ENCODE data around the gene FGFR3. TPM values are rescaled to one million over a fixed set of nuclear protein-coding genes. Genes with fewer than 3 reads are reported as not detected.

FGFR3 gene
- total and polyA plus RNA-seq, 9 of the 15 experiments (the other 6 are each of a cell fraction or from before 2014, with no cell fraction given): 1.2 to 60.4 (median 12.7) TPM

DNA sequence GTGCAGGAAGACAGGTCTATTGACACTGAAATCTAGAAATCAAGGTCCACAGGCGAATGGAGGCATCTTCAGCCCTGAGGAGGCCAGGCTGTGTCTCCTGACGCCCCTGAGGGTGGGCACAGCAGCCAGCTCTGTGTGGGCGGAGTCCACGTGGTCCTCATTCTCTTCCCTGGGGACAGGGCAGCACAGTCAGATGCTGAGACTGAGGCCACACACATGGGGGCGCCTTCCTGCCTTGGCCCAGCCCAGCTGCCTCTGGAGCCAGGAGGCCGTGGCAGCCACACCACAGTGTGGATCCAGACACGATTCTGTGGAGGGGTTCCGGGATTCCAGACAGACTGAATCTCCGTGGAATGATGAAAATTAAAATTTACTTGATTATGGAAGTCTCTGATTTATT, 20.8 kb downstream of the FGFR3 start:
- Histone ChIP-seq H3K27ac (ENCODE audit: extremely low read depth, low read depth, low read length) (no peak overlapping the region), H3K79me2 (ENCODE audit: control insufficient read depth, insufficient read depth, low read length) (no peaks in the 10 kb centered on the region), H3K9me3 (replicated peaks; ENCODE audit: control insufficient read depth, insufficient read depth, low read depth, low read length) (no peaks in the 10 kb centered on the region), H3K4me1 (replicated peaks in 1 of 2; ENCODE audit: control insufficient read depth in 2 of 2, insufficient read depth in 2 of 2, low read length in 2 of 2) (peaks cover 0 to 24% of the 10 kb centered on the region in 2 experiments; a peak in 2 of 5 replicates), H3K9me1 (ENCODE audit: control insufficient read depth, insufficient read depth, low read length) (peaks cover 3% of the 10 kb centered on the region), H2AFZ (ENCODE audit: low read depth, low read length) (no peak overlapping the region), H3K9ac (ENCODE audit: insufficient read depth in 1 of 2, low read depth in 2 of 2, low read length in 2 of 2) (no peak overlapping the region), H3K27me3 (ENCODE audit: control insufficient read depth in 2 of 2, insufficient read depth in 2 of 2, low read length in 2 of 2) (no peaks in the 10 kb centered on the region), H4K20me1 (replicated peaks; ENCODE audit: control insufficient read depth, insufficient read depth, low read length) (no peaks in the 10 kb centered on the region; the same call in 1 of the 2 replicates), H3K4me2 (ENCODE audit: insufficient read depth, low read length) (no peak overlapping the region), H3K36me3 (ENCODE audit: control insufficient read depth, insufficient read depth, low read length) (peaks cover 65% of the 10 kb centered on the region; the same call in 2 of the 3 replicates), H3K4me3 (no peak overlapping the region)
- in situ Hi-C loops (cut with MboI) (loop anchor here (5.0 kb wide), 1 partner anchor 72 kb away; no protein-coding TSS in a partner anchor), intact Hi-C loops (cut with micrococcal nuclease) (loop anchor here (5.0 kb wide), 2 partner anchors 83 to 98 kb away; no protein-coding TSS in a partner anchor)
- ATAC-seq (peak; percentile 35), DNase-seq (ENCODE audit: extremely low read depth in 1 of 4, low spot score in 3 of 4) (peak in 1 of 4 experiments; percentile 20), FAIRE-seq (no peak)
- CTCF ChIA-PET (ENCODE audit: low intra/inter-chr PET ratio): interaction anchor here (0.7 to 1.0 kb wide), 2 partner anchors 65 to 96 kb away, joined by 3 read pairs; no protein-coding TSS in a partner anchor
- no TSS peak for BruUV-seq (replicated peaks)
- POLR2A ChIA-PET: interaction anchor here (0.6 kb wide), 1 partner anchor 9 kb away, joined by 3 read pairs; no protein-coding TSS in a partner anchor
- 64% methylated on average over 9 of the region's 9 CpGs for whole genome bisulfite sequencing (ENCODE audit: insufficient coverage, low coverage, missing lambda C conversion rate)
- TF ChIP-seq KLF6 (CRISPR knock-in tag; IDR thresholded peaks at IDR 0.05; ENCODE audit: borderline replicate concordance) (no peak), NR2C2 (CRISPR knock-in tag; IDR thresholded peaks at IDR 0.05) (no peak), NR2C2 (tag; IDR thresholded peaks at IDR 0.05) (no peak), STAG1 (CRISPR knock-in tag; IDR thresholded peaks at IDR 0.05; ENCODE audit: borderline replicate concordance) (0 out of 2 replicates have a peak, but pooled peaks have one; percentile 28), CSDE1 (IDR thresholded peaks at IDR 0.05) (no peak), MTA3 (IDR thresholded peaks at IDR 0.05; ENCODE audit: borderline replicate concordance) (no peak), ZNF12 (CRISPR knock-in tag; IDR thresholded peaks at IDR 0.05) (no peak), FIP1L1 (IDR thresholded peaks at IDR 0.05; ENCODE audit: low read depth, low read length, poor library complexity, severe bottlenecking) (no peak), TAF1 (IDR thresholded peaks at IDR 0.05; ENCODE audit: control insufficient read depth, extremely low read depth, insufficient read depth, low read length, severe bottlenecking) (no peak)
- TF ChIP-seq, protein P1, sequence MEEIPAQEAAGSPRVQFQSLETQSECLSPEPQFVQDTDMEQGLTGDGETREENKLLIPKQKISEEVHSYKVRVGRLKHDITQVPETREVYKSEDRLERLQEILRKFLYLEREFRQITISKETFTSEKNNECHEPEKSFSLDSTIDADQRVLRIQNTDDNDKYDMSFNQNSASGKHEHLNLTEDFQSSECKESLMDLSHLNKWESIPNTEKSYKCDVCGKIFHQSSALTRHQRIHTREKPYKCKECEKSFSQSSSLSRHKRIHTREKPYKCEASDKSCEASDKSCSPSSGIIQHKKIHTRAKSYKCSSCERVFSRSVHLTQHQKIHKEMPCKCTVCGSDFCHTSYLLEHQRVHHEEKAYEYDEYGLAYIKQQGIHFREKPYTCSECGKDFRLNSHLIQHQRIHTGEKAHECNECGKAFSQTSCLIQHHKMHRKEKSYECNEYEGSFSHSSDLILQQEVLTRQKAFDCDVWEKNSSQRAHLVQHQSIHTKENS (CRISPR knock-in tag; IDR thresholded peaks at IDR 0.05): no peak
- TF ChIP-seq, protein P2, sequence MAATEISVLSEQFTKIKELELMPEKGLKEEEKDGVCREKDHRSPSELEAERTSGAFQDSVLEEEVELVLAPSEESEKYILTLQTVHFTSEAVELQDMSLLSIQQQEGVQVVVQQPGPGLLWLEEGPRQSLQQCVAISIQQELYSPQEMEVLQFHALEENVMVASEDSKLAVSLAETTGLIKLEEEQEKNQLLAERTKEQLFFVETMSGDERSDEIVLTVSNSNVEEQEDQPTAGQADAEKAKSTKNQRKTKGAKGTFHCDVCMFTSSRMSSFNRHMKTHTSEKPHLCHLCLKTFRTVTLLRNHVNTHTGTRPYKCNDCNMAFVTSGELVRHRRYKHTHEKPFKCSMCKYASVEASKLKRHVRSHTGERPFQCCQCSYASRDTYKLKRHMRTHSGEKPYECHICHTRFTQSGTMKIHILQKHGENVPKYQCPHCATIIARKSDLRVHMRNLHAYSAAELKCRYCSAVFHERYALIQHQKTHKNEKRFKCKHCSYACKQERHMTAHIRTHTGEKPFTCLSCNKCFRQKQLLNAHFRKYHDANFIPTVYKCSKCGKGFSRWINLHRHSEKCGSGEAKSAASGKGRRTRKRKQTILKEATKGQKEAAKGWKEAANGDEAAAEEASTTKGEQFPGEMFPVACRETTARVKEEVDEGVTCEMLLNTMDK (IDR thresholded peaks at IDR 0.05; ENCODE audit: borderline replicate concordance, insufficient read depth, low read depth, low read length, poor library complexity, severe bottlenecking): peak; percentile 66
- TF ChIP-seq, protein P3, sequence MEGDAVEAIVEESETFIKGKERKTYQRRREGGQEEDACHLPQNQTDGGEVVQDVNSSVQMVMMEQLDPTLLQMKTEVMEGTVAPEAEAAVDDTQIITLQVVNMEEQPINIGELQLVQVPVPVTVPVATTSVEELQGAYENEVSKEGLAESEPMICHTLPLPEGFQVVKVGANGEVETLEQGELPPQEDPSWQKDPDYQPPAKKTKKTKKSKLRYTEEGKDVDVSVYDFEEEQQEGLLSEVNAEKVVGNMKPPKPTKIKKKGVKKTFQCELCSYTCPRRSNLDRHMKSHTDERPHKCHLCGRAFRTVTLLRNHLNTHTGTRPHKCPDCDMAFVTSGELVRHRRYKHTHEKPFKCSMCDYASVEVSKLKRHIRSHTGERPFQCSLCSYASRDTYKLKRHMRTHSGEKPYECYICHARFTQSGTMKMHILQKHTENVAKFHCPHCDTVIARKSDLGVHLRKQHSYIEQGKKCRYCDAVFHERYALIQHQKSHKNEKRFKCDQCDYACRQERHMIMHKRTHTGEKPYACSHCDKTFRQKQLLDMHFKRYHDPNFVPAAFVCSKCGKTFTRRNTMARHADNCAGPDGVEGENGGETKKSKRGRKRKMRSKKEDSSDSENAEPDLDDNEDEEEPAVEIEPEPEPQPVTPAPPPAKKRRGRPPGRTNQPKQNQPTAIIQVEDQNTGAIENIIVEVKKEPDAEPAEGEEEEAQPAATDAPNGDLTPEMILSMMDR (IDR thresholded peaks at IDR 0.05 in 2 of 3, conservative IDR thresholded peaks at IDR 0.05 in 1 of 3; ENCODE audit: insufficient read depth in 2 of 3, low read depth in 1 of 3, low read length in 3 of 3): peak; percentile 24 to 41 (median 37); a peak in 5 of 6 replicates
- TF ChIP-seq, protein P4, sequence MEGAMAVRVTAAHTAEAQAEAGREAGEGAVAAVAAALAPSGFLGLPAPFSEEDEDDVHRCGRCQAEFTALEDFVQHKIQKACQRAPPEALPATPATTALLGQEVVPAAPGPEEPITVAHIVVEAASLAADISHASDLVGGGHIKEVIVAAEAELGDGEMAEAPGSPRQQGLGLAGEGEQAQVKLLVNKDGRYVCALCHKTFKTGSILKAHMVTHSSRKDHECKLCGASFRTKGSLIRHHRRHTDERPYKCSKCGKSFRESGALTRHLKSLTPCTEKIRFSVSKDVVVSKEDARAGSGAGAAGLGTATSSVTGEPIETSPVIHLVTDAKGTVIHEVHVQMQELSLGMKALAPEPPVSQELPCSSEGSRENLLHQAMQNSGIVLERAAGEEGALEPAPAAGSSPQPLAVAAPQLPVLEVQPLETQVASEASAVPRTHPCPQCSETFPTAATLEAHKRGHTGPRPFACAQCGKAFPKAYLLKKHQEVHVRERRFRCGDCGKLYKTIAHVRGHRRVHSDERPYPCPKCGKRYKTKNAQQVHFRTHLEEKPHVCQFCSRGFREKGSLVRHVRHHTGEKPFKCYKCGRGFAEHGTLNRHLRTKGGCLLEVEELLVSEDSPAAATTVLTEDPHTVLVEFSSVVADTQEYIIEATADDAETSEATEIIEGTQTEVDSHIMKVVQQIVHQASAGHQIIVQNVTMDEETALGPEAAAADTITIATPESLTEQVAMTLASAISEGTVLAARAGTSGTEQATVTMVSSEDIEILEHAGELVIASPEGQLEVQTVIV (CRISPR knock-in tag; IDR thresholded peaks at IDR 0.05; ENCODE audit: borderline replicate concordance): no peak
